Measurements from ENCODE around the gene BORCS5.
"Not testable (repeated sequence)": the region's sequence is repeated elsewhere in the genome, so short reads cannot be mapped to it uniquely, and the experiment has no call there.

BORCS5 gene

GRCh38 chr12:12467264-12467663, 110.4 kb downstream of the BORCS5 start:
- peak; percentile 43 for DNase-seq

DNA sequence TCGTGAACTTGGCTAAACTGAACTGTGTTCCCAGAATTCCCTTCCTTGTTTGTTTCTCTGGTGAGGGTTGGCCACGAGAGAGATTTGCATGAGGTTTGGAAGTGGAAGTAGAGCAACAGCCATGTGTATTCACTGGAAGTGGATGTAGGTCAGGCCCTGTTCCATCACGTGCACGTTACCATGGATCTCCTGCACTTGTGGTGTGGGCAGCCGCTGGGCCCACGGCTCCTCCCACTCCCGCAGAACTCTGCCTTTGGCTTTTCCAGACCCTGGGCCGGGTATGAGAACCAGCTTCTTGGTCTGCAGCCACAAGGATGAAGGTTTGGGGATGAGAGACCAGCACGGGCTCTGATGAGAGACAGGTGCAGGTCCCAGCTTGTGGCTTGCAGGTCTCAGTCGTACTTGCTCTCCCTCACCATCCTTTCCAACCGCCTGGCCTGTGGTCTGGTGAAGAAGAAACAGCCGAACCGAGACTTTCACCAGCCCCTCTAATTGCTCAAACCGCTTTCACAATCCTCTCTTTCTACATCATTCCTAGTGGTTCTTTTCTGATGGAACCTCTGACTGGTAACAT, 110.9 kb downstream of the BORCS5 start:
- no peak for DNase-seq

- no peak for DNase-seq
Measured at GRCh38 chr12:12468575-12468974, 111.7 kb downstream of the BORCS5 start.

- no peak for DNase-seq
Measured at GRCh38 chr12:12469386-12469785, 112.5 kb downstream of the BORCS5 start.

- DNase-seq, result no peak
Measured at GRCh38 chr12:12470751-12471306, 114.0 kb downstream of the BORCS5 start.

DNA sequence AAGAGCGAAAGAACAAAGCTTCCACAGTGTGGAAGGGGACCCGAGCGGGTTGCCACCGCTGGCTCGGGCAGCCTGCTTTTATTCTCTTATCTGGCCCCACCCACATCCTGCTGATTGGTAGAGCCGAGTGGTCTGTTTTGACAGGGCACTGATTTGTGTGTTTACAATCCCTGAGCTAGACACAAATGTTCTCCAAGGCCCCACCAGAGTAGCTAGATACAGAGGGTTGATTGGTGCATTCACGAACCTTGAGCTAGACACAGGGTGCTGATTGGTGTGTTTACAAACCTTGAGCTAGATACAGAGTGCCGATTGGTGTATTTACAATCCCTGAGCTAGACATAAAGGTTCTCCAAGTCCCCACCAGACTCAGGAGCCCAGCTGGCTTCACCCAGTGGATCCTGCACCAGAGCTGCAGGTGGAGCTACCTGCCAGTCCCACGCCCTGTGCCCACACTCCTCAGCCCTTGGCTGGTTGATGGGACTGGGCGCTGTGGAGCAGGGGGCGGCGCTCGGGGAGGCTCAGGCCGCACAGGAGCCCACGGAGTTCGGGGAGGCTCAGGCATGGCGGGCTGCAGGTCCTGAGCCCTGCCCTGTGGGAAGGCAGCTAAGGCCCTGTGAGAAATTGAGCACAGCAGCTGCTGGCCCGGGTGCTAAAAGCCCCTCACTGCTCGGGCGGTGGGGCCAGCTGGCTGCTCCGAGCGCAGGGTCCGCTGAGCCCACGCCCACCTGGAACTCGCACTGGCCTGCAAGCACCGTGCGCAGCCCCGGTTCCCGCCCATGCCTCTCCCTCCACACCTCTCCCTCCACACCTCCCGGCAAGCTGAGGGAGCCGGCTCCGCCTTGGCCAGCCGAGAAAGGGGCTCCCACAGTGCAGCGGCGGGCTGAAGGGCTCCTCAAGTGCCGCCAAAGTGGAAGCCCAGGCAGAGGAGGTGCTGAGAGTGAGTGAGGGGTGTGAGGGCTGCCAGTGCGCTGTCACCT, 115.4 kb downstream of the BORCS5 start:
- DNase-seq, result not testable (repeated sequence)

DNA sequence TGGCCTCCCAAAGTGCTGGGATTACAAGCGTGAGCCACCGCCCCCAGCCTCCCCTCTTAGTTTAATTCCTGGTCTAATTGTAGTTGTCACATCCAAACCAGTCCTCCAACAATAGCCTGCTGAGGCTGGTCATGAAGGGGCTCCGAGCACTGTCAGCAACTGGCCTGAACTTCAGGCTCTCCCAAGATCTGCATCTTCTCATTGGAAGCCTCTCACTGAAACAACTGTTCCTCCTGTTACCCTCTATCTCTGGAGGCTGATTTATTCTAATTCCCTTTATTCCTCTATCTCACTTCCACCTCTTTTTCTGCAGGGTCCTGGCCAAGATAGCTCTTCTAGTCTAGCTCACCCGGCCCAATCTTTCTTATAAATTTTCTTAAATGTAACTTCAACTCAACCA, 116.3 kb downstream of the BORCS5 start:
- DNase-seq, result no peak

DNA sequence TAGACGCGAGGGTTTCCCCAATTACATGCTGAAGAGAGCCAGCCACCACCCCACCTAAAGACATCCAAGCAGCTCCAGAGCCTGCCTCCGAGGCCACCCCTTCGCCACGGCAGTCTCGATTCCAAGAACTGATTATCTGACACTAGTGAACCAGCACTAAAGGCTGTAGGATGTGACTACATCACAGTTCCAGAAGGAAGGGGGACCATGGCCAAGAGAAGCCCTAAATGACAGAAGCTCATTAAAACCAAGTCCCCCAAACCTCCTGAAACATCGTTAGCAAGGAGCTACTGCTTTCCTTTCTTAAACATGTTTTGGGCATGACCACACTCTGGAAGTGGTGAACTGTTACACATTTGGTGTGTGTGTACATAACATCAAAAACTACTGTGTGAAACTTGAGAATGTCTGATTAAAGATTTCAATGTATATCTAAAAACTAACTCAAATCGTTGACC, 117.6 kb downstream of the BORCS5 start:
- no peak for DNase-seq

GRCh38 chr12:12474931-12475795, 118.3 kb downstream of the BORCS5 start:
- DNase-seq, result no peak

DNA sequence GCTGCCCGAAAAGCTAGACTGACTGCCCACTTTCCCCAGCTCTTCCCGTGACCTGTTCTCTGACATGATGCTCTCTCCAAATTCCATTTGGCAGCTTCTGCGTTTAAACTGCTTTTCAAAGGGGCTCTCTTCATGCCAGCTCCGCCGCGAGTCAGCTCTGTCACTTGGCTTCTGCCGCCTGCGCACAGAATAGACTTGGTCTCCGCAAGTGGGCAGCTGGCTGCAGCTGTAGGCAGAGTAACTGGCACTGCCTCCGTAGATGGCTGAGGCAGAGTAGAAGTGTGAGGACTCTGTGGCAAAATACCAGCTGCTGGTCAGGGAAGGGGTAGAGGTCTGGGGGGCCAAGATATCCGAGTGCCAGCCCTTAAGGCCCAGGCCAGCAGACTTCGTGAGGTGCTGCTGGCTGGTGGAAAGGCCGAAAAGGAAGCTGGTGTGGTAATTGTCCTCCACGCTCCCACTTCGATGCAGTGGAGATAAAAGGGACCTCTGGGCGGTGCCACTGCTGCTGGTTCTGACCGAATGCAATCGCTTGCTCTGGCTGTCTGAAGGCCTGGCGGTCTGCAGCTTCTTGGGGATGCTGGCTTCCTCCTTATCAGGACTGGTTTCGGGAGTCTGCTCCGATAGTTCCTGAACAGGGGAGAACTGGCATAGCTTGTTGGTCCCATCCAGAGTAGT, 120.1 kb downstream of the BORCS5 start:
- DNase-seq, result no peak

- DNase-seq, result no peak
Measured at GRCh38 chr12:12477532-12477890, 120.6 kb downstream of the BORCS5 start.

DNA sequence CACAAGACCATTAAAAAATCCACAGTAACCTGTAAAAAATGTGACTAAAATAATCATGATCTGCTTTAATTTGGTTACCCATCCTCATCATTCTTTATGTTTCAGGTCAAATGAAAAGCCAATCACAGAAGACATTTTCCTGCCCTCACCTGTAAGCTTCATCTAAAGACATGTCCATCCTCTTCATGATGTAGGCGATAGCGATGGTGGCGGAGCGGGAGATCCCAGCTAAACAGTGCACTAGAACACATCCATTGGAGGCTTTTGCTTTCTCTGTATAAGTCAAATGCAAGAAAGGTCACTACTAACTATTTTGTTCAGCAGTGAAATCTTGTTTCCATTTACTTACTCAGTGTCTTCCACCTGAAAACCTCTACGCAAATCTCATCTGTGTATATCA, 123.2 kb downstream of the BORCS5 start:
- DNase-seq, result no peak

- no peak for DNase-seq
Measured at GRCh38 chr12:12481631-12482030, 124.8 kb downstream of the BORCS5 start.

DNA sequence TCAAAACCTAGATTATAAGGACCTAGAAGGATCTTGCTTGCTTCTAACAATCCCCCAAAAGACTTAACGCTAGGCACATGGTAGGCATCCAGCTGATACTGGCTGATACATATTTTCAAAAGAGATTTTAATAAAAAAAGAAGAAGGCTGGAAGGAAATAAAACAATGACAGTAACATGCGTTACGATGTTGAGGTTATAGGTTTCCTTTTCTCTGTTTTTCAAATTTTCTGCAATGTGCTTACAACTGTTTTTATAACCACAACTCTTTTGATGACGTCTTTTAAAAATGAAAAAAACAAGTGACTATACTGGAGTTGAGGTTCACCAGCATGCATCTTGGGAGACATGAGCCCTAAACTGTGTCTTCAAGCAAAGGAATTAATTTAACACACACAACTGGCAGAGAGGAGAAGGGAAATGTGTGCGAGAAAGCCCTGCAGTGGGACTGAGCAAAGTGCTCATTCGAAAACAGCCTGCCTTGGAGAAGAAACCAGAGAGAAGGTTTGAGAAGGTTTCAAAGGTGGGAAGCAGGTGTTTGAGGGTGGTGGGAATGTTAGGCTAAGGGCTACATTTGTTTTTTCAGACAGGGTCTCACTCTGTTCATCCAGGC, 125.4 kb downstream of the BORCS5 start:
- no peak for DNase-seq

DNA sequence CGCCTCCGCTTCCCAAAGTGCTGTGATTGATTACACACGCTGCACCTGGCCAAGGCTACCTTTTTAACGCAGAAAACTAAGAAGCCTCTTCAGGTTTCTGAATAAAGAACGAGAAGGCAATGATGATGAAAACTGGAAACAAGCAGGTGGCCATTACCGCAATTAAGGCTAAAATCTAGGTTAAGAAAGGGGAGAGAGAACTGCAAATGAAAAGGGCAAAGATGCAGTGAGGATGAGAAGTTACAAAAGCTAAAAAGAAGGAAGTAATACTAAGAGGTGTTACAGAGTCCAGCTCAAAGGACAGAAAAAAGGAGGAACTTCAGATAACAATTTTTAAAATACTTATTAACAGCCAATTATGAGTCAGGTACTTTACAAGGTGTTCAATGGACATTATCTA, 126.1 kb downstream of the BORCS5 start:
- DNase-seq, result no peak

- DNase-seq, result no peak
Measured at GRCh38 chr12:12483438-12483837, 126.6 kb downstream of the BORCS5 start.

- no peak for DNase-seq
Measured at GRCh38 chr12:12486661-12487240, 129.9 kb downstream of the BORCS5 start.

DNA sequence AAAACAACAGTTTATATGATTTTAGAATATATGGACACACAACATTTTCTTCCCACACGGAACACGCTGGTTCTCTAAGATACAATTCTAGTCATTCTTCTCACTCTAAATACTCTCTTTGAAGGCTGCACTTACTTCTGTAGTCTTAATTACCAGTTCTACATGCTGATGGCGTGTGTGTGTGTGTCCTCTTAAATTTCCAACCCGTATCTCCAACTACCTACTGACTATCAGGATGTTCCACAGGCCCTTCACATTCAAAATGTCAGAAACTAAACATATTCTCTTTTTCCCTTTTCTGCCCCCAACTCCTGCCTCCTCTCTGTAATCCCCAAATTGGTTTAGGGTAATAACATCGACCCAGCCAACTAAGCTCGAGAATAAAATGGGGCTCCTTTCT, 130.6 kb downstream of the BORCS5 start:
- DNase-seq, result no peak

- DNase-seq, result no peak
Measured at GRCh38 chr12:12488296-12488695, 131.4 kb downstream of the BORCS5 start.

DNA sequence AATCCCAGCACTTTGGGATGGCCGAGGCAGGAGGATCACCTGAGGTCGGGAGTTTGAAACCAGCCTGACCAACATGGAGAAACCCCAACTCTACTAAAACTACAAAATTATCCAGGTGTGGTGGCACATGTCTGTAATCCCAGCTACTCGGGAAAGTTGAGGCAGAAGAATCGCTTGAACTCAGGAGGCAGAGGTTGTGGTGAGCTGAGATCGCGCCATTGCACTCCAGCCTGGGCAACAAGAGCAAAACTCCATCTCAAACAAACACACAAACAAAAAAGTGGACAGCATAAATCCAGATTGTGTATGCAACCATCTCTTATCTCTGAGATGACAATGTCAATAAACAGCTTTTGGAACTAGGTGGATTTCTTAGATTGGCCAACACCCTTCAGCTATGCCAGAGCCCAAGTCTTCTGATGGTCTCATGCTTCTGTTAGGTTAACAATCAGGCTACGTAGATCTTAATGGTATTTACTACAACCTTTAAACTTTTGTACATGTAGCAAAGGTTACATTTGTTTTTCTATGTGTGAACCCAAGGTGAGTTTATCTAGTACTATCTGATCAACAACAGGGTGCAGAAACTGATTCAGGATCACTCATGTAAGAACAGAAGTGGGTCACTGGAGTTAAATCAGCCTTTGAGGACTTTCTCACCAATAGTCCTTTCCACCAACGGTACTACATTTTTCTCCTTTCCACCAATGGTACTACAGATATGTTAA, 132.1 kb downstream of the BORCS5 start:
- no peak for DNase-seq

DNA sequence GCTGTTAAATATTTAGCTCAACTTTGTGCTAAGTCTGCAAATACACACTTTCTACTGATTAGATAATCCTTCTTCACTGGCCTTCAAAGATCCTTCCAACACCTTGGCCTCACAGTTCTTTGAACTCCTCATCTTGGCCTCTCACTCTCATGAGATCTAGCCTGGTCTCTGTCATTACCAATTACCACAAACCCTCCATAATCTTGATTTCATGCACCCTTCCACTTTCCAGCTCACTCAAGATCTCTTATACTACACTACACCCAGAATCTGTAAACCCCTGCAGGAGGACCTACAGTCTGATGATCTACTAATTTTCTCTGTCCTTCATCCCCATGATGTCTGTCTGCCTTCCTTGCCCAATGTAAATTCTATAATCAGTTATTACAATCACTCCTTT, 134.7 kb downstream of the BORCS5 start:
- DNase-seq, result no peak
